ENCODE measurements around the gene TRAPPC3. TPM values are rescaled to one million over a fixed set of nuclear protein-coding genes. Genes with fewer than 3 reads are reported as not detected.

Gene TRAPPC3
- total and polyA plus RNA-seq, 9 of the 15 experiments (the other 6 are each of a cell fraction or from before 2014, with no cell fraction given) = 20.6 to 141 (median 112) TPM

DNA sequence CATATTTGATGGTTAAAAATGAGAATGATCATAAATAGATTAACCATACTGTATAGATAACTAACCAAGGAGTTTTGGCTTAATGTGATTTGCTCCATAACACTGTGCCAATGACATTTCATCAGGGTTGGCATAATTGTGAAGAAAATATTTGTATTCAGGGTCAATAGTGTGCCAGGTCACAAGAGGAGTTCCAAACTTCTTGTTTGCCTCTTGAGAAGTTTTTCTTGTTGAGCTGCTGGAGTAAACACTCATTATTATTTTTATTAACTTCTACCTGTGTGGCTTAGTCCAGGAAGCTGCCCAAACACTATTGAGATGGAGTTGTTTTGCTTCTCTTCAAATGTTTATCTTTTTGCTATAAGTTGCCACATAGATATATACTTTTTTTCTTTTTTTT lies 14.1 kb upstream of the TRAPPC3 start:
- Histone ChIP-seq H3K79me2 (ENCODE audit: control insufficient read depth, insufficient read depth, low read length) (peaks cover 83% of the 10 kb centered on the region), H3K9me3 (replicated peaks; ENCODE audit: control insufficient read depth, insufficient read depth, low read depth, low read length) (no peaks in the 10 kb centered on the region), H3K4me1 (replicated peaks in 1 of 2; ENCODE audit: control insufficient read depth in 2 of 2, insufficient read depth in 2 of 2, low read length in 2 of 2) (peaks cover 30 to 31% of the 10 kb centered on the region in 2 experiments), H3K9ac (ENCODE audit: insufficient read depth in 1 of 2, low read depth in 2 of 2, low read length in 2 of 2) (no peak overlapping the region), H3K4me3 (no peak overlapping the region), H3K36me3 (ENCODE audit: control insufficient read depth, insufficient read depth, low read length) (peaks cover 52% of the 10 kb centered on the region), H3K9me1 (ENCODE audit: control insufficient read depth, insufficient read depth, low read length) (peaks cover 6% of the 10 kb centered on the region), H4K20me1 (replicated peaks; ENCODE audit: control insufficient read depth, insufficient read depth, low read length) (no peaks in the 10 kb centered on the region; the same call in 1 of the 2 replicates), H2AFZ (ENCODE audit: low read depth, low read length) (no peak overlapping the region), H3K27me3 (ENCODE audit: control insufficient read depth in 2 of 2, insufficient read depth in 2 of 2, low read length in 2 of 2) (no peaks in the 10 kb centered on the region), H3K27ac (ENCODE audit: extremely low read depth, low read depth, low read length) (no peak overlapping the region), H3K4me2 (ENCODE audit: insufficient read depth, low read length) (no peak overlapping the region)
- intact Hi-C loops (cut with micrococcal nuclease) = no loop called here
- ATAC-seq (no peak), DNase-seq (ENCODE audit: extremely low read depth in 1 of 4, low spot score in 3 of 4) (no peak), FAIRE-seq (no peak)
- CTCF ChIA-PET (ENCODE audit: low intra/inter-chr PET ratio) = no interaction called here
- in situ Hi-C loops (cut with MboI) = no loop called here
- BruUV-seq (replicated peaks) = no TSS peak
- POLR2A ChIA-PET = interaction anchor here (0.8 to 5.5 kb wide), 7 partner anchors 10 to 67 kb away, joined by 3 to 16 read pairs (median 4); partner anchors contain the start of gene TRAPPC3
- no peak for TF ChIP-seq MEF2A (IDR thresholded peaks at IDR 0.05; ENCODE audit: control insufficient read depth, low read depth, low read length)
- TF ChIP-seq SPI1 (IDR thresholded peaks at IDR 0.05; ENCODE audit: borderline replicate concordance, low read depth, low read length) = no peak
- no peak for TF ChIP-seq JUND (IDR thresholded peaks at IDR 0.05; ENCODE audit: borderline replicate concordance, low read depth, low read length)
- no peak for TF ChIP-seq JUND (tag; IDR thresholded peaks at IDR 0.05; ENCODE audit: borderline replicate concordance, low read depth, low read length)
- no peak for TF ChIP-seq RFX1 (IDR thresholded peaks at IDR 0.05)
- TF ChIP-seq, protein P1, sequence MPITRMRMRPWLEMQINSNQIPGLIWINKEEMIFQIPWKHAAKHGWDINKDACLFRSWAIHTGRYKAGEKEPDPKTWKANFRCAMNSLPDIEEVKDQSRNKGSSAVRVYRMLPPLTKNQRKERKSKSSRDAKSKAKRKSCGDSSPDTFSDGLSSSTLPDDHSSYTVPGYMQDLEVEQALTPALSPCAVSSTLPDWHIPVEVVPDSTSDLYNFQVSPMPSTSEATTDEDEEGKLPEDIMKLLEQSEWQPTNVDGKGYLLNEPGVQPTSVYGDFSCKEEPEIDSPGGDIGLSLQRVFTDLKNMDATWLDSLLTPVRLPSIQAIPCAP (CRISPR knock-in tag; IDR thresholded peaks at IDR 0.05; ENCODE audit: borderline replicate concordance) = no peak
- TF ChIP-seq DDX20 (tag; IDR thresholded peaks at IDR 0.05; ENCODE audit: low read depth) = no peak

Data from K562 (cell line).